Activated CD8-positive, alpha-beta T cell treated with anti-CD3 and anti-CD28 coated beads for 36 hours (primary cell): ENCODE results near the gene GRK6. TPM values are rescaled to one million over a fixed set of nuclear protein-coding genes. Genes with fewer than 3 reads are reported as not detected.
"Not testable (repeated sequence)": the region's sequence is repeated elsewhere in the genome, so short reads cannot be mapped to it uniquely, and the experiment has no call there.

ENCODE experiments used
- ATAC-seq: fragments of 200-7000 bp; cut with Tn5 transposase; one replicate; pipeline ENCODE4 v1.10.0; 2021; ENCODE audit warnings: mild to moderate bottlenecking, moderate library complexity
- CTCF ChIA-PET: fragments of 350-600 bp; sonication (Branson Sonifier 250); formaldehyde crosslinking; loops from one replicate; lab custom pipeline; 2021; ENCODE audit warnings: antibody characterized with exemption; lab: Charles Lee
- POLR2A ChIA-PET: fragments of 350-600 bp; sonication (Branson Sonifier 250); formaldehyde crosslinking; loops from one replicate; lab custom pipeline; 2021; ENCODE audit warnings: antibody characterized with exemption; lab: Charles Lee
- DNase-seq: peaks from one replicate; pipeline ENCODE4 v3.0.0-alpha.2; 2020
- H3K27ac Mint-ChIP-seq: one replicate; pipeline ENCODE4 v1.8.0; 2021; ENCODE audit warnings: mild to moderate bottlenecking, mixed read lengths
- H3K27me3 Mint-ChIP-seq: one replicate; pipeline ENCODE4 v1.8.0; 2021; ENCODE audit warnings: mixed read lengths
- H3K36me3 Mint-ChIP-seq: one replicate; pipeline ENCODE4 v1.8.0; 2021; ENCODE audit warnings: low read depth, mixed read lengths
- H3K4me1 Mint-ChIP-seq: one replicate; pipeline ENCODE4 v1.8.0; 2021; ENCODE audit warnings: low read depth, mixed read lengths
- H3K4me3 Mint-ChIP-seq: one replicate; pipeline ENCODE4 v1.8.0; 2021; ENCODE audit warnings: mild to moderate bottlenecking, moderate library complexity, mixed read lengths
- H3K9me3 Mint-ChIP-seq: one replicate; pipeline ENCODE4 v1.8.0; 2021; ENCODE audit warnings: mixed read lengths
- intact Hi-C: fragments of 100-400 bp; cut with micrococcal nuclease; formaldehyde crosslinking; loops from one replicate; pipeline ENCODE4 v1.10.0; 2022
- total RNA-seq, 2 experiments: library from RNA; stranded (reverse); gene quantifications; one replicate each; pipeline ENCODE4 v1.2.3, GENCODE V29; 2021
- TF ChIP-seq, protein P1 (sequence below): fragments of 200-600 bp; IDR thresholded peaks from one replicate; pipeline ENCODE4 v1.8.0; 2022; ENCODE audit warnings: antibody characterized with exemption, mild to moderate bottlenecking

The GRK6 gene
- total RNA-seq, 2 experiments from 2014 or later, result 133 to 137 TPM

DNA sequence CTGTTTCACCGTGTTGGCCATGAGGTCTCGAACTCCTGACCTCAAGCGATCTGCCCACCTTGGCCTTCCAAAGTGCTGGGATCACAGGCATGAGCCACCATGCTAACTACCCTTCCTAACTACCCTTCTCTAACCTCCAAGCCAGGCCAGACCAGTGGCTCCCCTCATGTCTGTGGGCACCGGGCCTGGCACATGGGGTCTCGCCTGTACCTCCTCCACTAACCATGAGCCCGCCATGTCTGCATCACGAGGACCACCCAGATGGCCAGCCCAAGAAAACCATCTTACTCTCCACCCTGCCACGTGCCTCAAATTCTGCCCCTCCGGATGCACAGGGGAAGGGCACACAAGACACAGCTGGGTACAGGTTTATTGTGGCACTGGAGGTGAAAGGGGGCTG is 56.6 kb downstream of the GRK6 start:
- intact Hi-C loops, result no loop called here
- TF ChIP-seq, protein P1, sequence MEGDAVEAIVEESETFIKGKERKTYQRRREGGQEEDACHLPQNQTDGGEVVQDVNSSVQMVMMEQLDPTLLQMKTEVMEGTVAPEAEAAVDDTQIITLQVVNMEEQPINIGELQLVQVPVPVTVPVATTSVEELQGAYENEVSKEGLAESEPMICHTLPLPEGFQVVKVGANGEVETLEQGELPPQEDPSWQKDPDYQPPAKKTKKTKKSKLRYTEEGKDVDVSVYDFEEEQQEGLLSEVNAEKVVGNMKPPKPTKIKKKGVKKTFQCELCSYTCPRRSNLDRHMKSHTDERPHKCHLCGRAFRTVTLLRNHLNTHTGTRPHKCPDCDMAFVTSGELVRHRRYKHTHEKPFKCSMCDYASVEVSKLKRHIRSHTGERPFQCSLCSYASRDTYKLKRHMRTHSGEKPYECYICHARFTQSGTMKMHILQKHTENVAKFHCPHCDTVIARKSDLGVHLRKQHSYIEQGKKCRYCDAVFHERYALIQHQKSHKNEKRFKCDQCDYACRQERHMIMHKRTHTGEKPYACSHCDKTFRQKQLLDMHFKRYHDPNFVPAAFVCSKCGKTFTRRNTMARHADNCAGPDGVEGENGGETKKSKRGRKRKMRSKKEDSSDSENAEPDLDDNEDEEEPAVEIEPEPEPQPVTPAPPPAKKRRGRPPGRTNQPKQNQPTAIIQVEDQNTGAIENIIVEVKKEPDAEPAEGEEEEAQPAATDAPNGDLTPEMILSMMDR, result no peak
- H3K4me1 Mint-ChIP-seq, result peaks cover 20% of the 10 kb centered on the region
- H3K9me3 Mint-ChIP-seq, result no peaks in the 10 kb centered on the region
- no peak for DNase-seq
- no peak for ATAC-seq
- CTCF ChIA-PET, result interaction anchor here (2.0 kb wide), 1 partner anchor 18 kb away, joined by 7 read pairs; no protein-coding TSS in a partner anchor
- POLR2A ChIA-PET, result interaction anchor here (1.0 to 22.8 kb wide), 4 partner anchors 9 to 56 kb away, joined by 3 to 294 read pairs (median 67); partner anchors contain the start of genes PDLIM7 and PRR7
- H3K36me3 Mint-ChIP-seq, result peaks cover 19% of the 10 kb centered on the region
- H3K4me3 Mint-ChIP-seq, result no peak overlapping the region
- no peak overlapping the region for H3K27ac Mint-ChIP-seq
- H3K27me3 Mint-ChIP-seq, result no peaks in the 10 kb centered on the region

DNA sequence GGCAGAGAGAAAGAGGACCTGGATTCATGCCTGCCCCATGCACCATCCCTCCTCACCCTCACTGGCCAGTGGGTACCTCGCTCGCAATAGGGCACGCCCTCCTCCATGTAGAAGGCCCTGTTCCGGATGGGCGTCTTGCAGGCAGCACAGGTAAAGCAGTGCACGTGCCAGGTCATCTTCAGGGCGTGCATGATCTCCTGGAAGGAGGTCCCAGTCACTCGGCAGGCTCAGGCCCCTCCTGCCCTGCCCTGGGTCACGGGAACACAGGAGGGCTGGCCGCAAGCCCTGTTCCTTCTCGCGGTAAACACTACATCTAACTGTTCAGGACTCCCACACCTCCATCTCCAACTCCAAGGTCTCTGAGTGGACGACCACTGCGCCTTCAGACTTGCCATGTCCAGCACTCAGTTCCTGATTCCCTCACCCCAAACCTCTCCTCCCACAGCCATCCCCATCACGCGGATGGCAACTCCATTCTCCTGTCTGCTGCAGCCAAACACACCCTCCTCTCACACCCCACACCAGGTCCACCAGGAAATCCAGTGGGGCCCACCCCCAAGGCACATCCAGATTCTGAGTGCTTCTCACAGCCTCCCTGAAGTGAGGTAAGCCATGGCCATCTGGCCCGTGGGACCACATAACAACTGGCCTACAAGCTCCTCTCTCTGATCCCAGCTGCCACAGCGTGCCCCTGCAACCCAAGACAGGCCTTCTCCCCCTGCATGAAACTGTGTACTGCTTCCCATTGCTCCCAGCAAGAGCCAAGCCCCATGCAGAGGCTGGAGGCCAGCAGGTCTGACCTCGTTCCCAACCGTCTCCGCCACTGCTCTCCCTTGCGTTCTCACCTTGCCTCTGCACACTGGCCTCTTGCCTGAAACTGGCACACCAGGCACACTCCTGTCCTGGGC is 57.8 kb downstream of the GRK6 start:
- no peak for ATAC-seq
- CTCF ChIA-PET, result interaction anchor here (1.3 to 1.8 kb wide), 2 partner anchors 13 to 27 kb away, joined by 3 to 4 read pairs; partner anchors contain the start of gene PDLIM7
- no peak overlapping the region for H3K27ac Mint-ChIP-seq

DNA sequence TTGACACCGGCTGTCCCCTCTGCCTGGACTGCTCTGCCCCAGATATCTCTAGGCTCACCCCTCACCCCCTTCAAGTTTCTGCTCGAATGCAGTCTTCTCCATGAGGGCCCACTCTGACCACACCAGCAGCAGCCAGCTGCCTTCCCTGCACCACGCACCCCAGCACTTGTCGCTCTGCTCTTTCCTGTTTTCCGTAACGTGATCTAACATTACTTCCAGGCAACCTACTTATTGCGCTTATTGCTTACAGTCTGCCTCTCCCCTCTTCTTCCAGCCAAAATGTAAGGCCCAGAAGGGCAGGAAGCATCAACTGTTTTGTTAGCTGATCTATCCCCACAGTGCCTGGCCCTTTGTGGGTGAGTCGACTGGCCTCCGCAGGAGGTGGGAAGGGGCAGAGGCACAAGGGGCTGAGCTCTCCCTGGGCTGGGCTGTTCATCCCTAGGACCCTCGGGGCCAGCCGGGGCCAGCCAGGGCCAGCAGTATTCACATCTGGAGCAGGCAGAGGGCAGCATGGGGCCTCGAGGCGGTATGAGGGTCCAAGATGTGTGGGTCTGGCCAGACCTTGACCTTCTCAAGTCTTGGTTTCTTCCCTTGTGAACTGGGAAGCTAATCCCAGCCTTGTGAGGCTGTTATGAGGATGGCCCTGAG is 58.5 kb downstream of the GRK6 start:
- ChIA-PET POLR2A (interaction anchor here (1.3 to 22.8 kb wide), 4 partner anchors 10 to 31 kb away, joined by 3 to 294 read pairs (median 6); partner anchors contain the start of genes PDLIM7 and PRR7), CTCF (interaction anchor here (1.3 to 1.8 kb wide), 2 partner anchors 12 to 28 kb away, joined by 3 to 4 read pairs; partner anchors contain the start of gene PDLIM7)
- no peaks in the 10 kb centered on the region for H3K27me3 Mint-ChIP-seq

More for the DNA sequence above, 57.8 kb downstream of the GRK6 start:
- intact Hi-C loops, result no loop called here
- Mint-ChIP-seq H3K36me3 (peaks cover 18% of the 10 kb centered on the region), H3K9me3 (no peaks in the 10 kb centered on the region), H3K27me3 (no peaks in the 10 kb centered on the region), H3K4me3 (no peak overlapping the region), H3K4me1 (peaks cover 9% of the 10 kb centered on the region)
- no peak for DNase-seq
- POLR2A ChIA-PET, result interaction anchor here (1.0 to 22.8 kb wide), 5 partner anchors 10 to 57 kb away, joined by 3 to 294 read pairs (median 7); partner anchors contain the start of genes PDLIM7 and PRR7
- TF ChIP-seq, protein P1, result no peak

DNA sequence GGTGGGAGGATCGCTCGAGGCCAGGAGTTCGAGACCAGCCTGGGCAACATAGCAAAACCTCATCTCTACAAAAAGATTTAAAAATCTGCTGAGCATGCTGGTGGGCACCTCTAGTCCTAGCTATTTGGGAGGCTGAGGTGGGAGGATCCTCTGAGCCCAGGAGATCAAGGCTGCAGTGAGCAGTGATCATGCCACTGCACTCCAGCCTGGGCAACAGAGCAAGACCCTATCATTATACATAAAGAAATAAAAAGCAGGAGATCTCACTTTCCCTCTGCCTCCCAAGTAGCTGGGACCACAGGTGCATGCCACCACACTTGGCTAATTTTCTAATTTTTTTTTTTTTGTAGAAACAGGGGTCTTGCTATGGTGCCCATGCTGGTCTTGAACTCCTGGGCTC is 59.3 kb downstream of the GRK6 start:
- H3K4me3 Mint-ChIP-seq, H3K9me3 Mint-ChIP-seq, DNase-seq, ATAC-seq, intact Hi-C loops, H3K4me1 Mint-ChIP-seq, H3K27ac Mint-ChIP-seq, H3K27me3 Mint-ChIP-seq: not testable (repeated sequence)
- CTCF ChIA-PET, result interaction anchor here (0.6 to 1.8 kb wide), 4 partner anchors 12 to 33 kb away, joined by 3 to 5 read pairs (median 4); partner anchors contain the start of gene PDLIM7
- H3K36me3 Mint-ChIP-seq, result peaks cover 26% of the 10 kb centered on the region
- POLR2A ChIA-PET, result interaction anchor here (1.2 to 1.9 kb wide), 4 partner anchors 9 to 11 kb away, joined by 3 to 7 read pairs (median 4); partner anchors contain the start of gene PDLIM7

More for the DNA sequence above, 58.5 kb downstream of the GRK6 start:
- TF ChIP-seq, protein P1, result no peak
- DNase-seq, result no peak
- no peaks in the 10 kb centered on the region for H3K9me3 Mint-ChIP-seq
- no peak for ATAC-seq
- H3K27ac Mint-ChIP-seq, result no peak overlapping the region
- H3K4me1 Mint-ChIP-seq, result peaks cover 1% of the 10 kb centered on the region
- intact Hi-C loops, result no loop called here
- peaks cover 20% of the 10 kb centered on the region for H3K36me3 Mint-ChIP-seq
- H3K4me3 Mint-ChIP-seq, result no peak overlapping the region

DNA sequence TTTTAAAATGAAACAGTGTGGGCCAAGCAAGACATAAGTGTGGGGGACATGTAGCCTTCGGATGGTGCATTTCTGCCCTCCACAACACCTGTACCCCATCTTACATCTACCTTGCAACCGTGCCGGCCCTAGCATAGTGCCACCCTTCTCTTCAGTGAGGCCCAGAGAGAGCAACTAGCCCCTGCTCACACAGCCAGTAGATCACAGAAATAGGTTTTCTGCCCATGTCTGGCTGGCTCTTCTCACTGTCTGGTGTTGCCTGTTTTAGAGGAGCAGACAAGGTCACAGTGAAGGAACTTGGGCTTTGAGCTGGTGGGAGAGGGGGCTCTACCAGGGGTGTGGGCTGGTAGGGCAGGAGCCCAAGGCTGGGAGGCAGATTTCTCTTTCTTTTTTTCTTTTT is 59.8 kb downstream of the GRK6 start:
- Mint-ChIP-seq H3K27ac (no peak overlapping the region), H3K36me3 (peaks cover 29% of the 10 kb centered on the region), H3K27me3 (no peaks in the 10 kb centered on the region), H3K4me3 (no peak overlapping the region), H3K4me1 (no peaks in the 10 kb centered on the region), H3K9me3 (no peaks in the 10 kb centered on the region)
- ATAC-seq, result no peak
- TF ChIP-seq, protein P1, result no peak
- POLR2A ChIA-PET, result interaction anchor here (1.2 to 1.9 kb wide), 3 partner anchors 9 to 11 kb away, joined by 3 to 5 read pairs (median 3); partner anchors contain the start of gene PDLIM7
- intact Hi-C loops, result no loop called here
- CTCF ChIA-PET, result interaction anchor here (0.6 to 5.1 kb wide), 3 partner anchors 8 to 33 kb away, joined by 3 to 26 read pairs (median 5); no protein-coding TSS in a partner anchor
- DNase-seq, result no peak
